Measurements from ENCODE around the gene IRGQ. TPM values are rescaled to one million over a fixed set of nuclear protein-coding genes. Genes with fewer than 3 reads are reported as not detected.

The IRGQ gene
- total RNA-seq, 1 experiment from 2014 or later = 38.1 TPM

DNA sequence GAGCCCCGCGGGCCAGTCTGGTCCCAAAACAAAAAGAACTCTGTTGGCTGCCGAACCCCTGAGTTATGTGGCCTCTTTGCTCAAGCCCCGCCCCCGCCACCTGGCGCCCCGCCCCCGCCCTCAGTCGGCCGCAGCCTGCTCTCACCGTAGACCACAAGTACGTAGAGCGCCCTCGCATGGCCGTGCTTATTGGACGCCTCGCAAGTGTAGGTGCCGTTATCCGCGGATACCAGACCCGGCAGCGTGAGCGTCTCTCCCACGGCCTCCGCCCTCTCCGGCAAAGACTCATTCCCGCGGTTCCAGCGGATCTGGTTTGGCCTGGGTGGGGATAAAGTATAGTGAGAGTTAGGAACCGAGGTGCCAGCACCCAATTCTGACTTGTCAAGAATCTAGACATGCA lies 29.0 kb upstream of the IRGQ start:
- CTCF ChIA-PET = interaction anchor here (1.6 to 3.6 kb wide), 4 partner anchors 28 to 90 kb away, joined by 5 to 18 read pairs (median 6); no protein-coding TSS in a partner anchor
- ATAC-seq (peak; percentile 82), DNase-seq (ENCODE audit: low spot score) (peak; percentile 98)
- Mint-ChIP-seq H3K27me3 (ENCODE audit: low read depth) (peaks cover 34% of the 10 kb centered on the region), H3K36me3 (no peaks in the 10 kb centered on the region), H3K9me3 (no peaks in the 10 kb centered on the region), H3K4me1 (peaks cover 26% of the 10 kb centered on the region), H3K27ac (peak overlapping the region; percentile 97), H3K4me3 (peak overlapping the region; percentile 47)
- TF ChIP-seq, protein P1, sequence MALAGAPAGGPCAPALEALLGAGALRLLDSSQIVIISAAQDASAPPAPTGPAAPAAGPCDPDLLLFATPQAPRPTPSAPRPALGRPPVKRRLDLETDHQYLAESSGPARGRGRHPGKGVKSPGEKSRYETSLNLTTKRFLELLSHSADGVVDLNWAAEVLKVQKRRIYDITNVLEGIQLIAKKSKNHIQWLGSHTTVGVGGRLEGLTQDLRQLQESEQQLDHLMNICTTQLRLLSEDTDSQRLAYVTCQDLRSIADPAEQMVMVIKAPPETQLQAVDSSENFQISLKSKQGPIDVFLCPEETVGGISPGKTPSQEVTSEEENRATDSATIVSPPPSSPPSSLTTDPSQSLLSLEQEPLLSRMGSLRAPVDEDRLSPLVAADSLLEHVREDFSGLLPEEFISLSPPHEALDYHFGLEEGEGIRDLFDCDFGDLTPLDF (CRISPR knock-in tag; IDR thresholded peaks at IDR 0.05) = no peak
- TF ChIP-seq ZNF671 (CRISPR knock-in tag; IDR thresholded peaks at IDR 0.05) = no peak
- no peak for TF ChIP-seq RELA (CRISPR knock-in tag; IDR thresholded peaks at IDR 0.05; ENCODE audit: borderline replicate concordance)
- TF ChIP-seq, protein P2, sequence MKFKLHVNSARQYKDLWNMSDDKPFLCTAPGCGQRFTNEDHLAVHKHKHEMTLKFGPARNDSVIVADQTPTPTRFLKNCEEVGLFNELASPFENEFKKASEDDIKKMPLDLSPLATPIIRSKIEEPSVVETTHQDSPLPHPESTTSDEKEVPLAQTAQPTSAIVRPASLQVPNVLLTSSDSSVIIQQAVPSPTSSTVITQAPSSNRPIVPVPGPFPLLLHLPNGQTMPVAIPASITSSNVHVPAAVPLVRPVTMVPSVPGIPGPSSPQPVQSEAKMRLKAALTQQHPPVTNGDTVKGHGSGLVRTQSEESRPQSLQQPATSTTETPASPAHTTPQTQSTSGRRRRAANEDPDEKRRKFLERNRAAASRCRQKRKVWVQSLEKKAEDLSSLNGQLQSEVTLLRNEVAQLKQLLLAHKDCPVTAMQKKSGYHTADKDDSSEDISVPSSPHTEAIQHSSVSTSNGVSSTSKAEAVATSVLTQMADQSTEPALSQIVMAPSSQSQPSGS (CRISPR knock-in tag; IDR thresholded peaks at IDR 0.05; ENCODE audit: borderline replicate concordance, low read depth) = no peak
- peak; percentile 50; the same call in 1 of the 2 replicates for TF ChIP-seq SP1 (CRISPR knock-in tag; conservative IDR thresholded peaks at IDR 0.05)
- 0 out of 2 replicates have a peak, but pooled peaks have one; percentile 69 for TF ChIP-seq EMX1 (CRISPR knock-in tag; IDR thresholded peaks at IDR 0.05)
- no peak for TF ChIP-seq JUN (CRISPR knock-in tag; IDR thresholded peaks at IDR 0.05)
- POLR2A ChIA-PET = no interaction called here

- CTCF ChIA-PET = interaction anchor here (0.9 to 3.6 kb wide), 4 partner anchors 28 to 89 kb away, joined by 3 to 18 read pairs (median 4); partner anchors contain the start of genes IRGQ, PLAUR and ZNF576
These were observed 28.1 kb upstream of the IRGQ start for GRCh38 chr19:43623889-43624670.

More at GRCh38 chr19:43623889-43624670, 28.1 kb upstream of the IRGQ start:
- ATAC-seq (peak; percentile 16), DNase-seq (ENCODE audit: low spot score) (peak; percentile 88)
- no peaks in the 10 kb centered on the region for H3K36me3 Mint-ChIP-seq
- peaks cover 31% of the 10 kb centered on the region for H3K27me3 Mint-ChIP-seq (ENCODE audit: low read depth)
- POLR2A ChIA-PET = no interaction called here
- H3K4me1 Mint-ChIP-seq = peaks cover 27% of the 10 kb centered on the region
- TF ChIP-seq, protein P3, sequence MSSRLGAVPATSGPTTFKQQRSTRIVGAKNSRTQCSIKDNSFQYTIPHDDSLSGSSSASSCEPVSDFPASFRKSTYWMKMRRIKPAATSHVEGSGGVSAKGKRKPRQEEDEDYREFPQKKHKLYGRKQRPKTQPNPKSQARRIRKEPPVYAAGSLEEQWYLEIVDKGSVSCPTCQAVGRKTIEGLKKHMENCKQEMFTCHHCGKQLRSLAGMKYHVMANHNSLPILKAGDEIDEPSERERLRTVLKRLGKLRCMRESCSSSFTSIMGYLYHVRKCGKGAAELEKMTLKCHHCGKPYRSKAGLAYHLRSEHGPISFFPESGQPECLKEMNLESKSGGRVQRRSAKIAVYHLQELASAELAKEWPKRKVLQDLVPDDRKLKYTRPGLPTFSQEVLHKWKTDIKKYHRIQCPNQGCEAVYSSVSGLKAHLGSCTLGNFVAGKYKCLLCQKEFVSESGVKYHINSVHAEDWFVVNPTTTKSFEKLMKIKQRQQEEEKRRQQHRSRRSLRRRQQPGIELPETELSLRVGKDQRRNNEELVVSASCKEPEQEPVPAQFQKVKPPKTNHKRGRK (CRISPR knock-in tag; IDR thresholded peaks at IDR 0.05; ENCODE audit: borderline replicate concordance) = no peak
- TF ChIP-seq STAT6 (CRISPR knock-in tag; conservative IDR thresholded peaks at IDR 0.05; ENCODE audit: low read depth) = no peak
- no peak for TF ChIP-seq NR2C2 (CRISPR knock-in tag; IDR thresholded peaks at IDR 0.05)
- TF ChIP-seq FOXK1 (CRISPR knock-in tag; IDR thresholded peaks at IDR 0.05) = no peak
- peak; percentile 15; the same call in 1 of the 2 replicates for TF ChIP-seq CREB1 (CRISPR knock-in tag; IDR thresholded peaks at IDR 0.05)
- TF ChIP-seq ZNF532 (CRISPR knock-in tag; IDR thresholded peaks at IDR 0.05; ENCODE audit: borderline replicate concordance) = no peak
- no peaks in the 10 kb centered on the region for H3K9me3 Mint-ChIP-seq
- H3K4me3 Mint-ChIP-seq = no peak overlapping the region
- peak overlapping the region; percentile 97 for H3K27ac Mint-ChIP-seq

Data from WTC11 (cell line).